GM18951 (cell line): Measurements from ENCODE around the gene GLYATL2.

Experiments
- POLR2A ChIP-seq: IDR thresholded peaks from 4 replicates; pipeline ENCODE4 v1.6.1; 2011; ENCODE audit warnings: mild to moderate bottlenecking; ENCODE audit not compliant: insufficient read length, insufficient read depth; ENCODE audit errors: extremely low read depth
- in situ Hi-C: fragments of 300-500 bp; cut with MboI; formaldehyde crosslinking; loops from one replicate; pipeline ENCODE4 v1.12.0; 2022; ENCODE audit warnings: low sequenced_read_pairs, mixed read lengths, inconsistent platforms; ENCODE audit not compliant: unreplicated experiment

Gene GLYATL2

DNA sequence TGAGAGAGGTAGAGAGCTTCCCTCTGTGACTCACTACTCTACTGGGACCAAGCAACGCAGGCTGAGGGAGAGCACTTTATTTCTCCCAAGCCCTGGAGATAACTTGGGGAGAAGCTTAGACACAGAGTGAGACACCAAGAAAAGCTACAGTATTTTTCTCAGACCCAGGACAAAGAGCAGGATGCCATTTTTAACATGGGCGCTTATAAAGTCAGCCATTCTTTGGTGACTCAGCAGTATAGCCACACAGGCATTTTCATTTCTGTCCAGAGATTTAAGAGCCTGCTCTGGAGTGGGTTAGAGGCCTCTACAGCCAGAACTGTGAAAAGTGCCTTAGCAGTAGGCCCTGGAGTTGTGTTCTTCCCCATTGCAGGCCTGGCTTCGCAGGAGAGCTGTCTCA lies 57.8 kb downstream of the GLYATL2 start:
- in situ Hi-C loops, result no loop called here
- TF ChIP-seq POLR2A, result no peak

DNA sequence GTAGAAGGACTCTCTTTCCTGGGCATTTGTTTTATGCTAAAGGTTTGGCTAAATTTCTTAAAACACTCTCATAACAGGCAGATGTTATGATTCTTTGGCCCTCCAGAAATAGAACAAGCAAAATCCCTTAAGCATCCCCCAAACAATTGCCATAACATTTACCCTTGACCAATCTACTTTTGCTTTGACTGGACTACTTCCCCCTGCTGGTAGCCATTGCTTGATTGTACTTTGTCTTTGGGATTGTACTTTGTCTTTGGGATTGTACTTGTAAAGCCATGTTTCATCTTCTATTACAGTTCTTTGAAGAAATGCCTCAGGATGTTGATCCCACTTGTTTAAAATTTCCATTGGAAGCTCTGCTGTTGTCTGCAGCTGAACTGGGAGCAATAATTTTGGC lies 59.5 kb downstream of the GLYATL2 start:
- in situ Hi-C loops, result no loop called here
- no peak for TF ChIP-seq POLR2A
